GM18499 (cell line): ENCODE data around the gene NTSR1.

Experiments used
- ATAC-seq: cut with Tn5 transposase; IDR thresholded peaks from one replicate; pipeline ENCODE4 v1.9.1; 2021; ENCODE audit warnings: moderate number of reproducible peaks; ENCODE audit not compliant: insufficient read depth, unreplicated experiment

Gene NTSR1

GRCh38 chr20:62736407-62737071, 27.9 kb downstream of the NTSR1 start:
- no peak for ATAC-seq

GRCh38 chr20:62737271-62737811, 28.7 kb downstream of the NTSR1 start:
- no peak for ATAC-seq

GRCh38 chr20:62738025-62738881, 29.6 kb downstream of the NTSR1 start:
- no peak for ATAC-seq

GRCh38 chr20:62739067-62739466, 30.4 kb downstream of the NTSR1 start:
- no peak for ATAC-seq

- no peak for ATAC-seq
These were observed 31.1 kb downstream of the NTSR1 start for GRCh38 chr20:62739581-62740285.

GRCh38 chr20:62740286-62741141, 31.9 kb downstream of the NTSR1 start:
- ATAC-seq: peak; percentile 52

DNA sequence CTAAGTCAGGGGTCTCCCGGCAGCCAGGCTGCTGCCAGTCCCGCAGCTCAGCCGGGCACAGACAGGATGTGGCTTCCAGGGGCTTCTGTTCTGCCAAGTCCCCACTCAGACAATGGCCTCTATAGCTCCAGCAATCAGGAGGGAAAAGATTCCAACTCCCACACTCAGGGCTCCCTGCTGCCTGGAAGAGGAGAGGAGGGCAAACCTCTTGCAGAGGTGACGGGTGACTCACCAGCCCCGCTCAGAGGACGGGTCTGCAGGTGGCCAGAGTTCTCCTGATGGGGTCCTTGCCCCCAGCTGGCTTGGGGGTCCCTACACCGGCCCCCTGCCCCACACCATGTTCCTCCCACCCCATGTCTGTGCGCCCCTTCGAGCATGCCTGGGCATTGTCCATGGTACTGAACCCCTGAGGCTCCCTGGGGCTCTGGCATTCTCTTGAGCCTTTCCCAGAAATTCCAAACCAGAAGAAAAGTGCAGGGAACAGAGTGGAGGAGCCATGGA, 32.6 kb downstream of the NTSR1 start:
- no peak for ATAC-seq

- ATAC-seq: no peak
These were observed 33.3 kb downstream of the NTSR1 start for GRCh38 chr20:62741701-62742491.

GRCh38 chr20:62742550-62742949, 33.9 kb downstream of the NTSR1 start:
- no peak for ATAC-seq

- no peak for ATAC-seq
These were observed 34.5 kb downstream of the NTSR1 start for GRCh38 chr20:62742979-62743776.

DNA sequence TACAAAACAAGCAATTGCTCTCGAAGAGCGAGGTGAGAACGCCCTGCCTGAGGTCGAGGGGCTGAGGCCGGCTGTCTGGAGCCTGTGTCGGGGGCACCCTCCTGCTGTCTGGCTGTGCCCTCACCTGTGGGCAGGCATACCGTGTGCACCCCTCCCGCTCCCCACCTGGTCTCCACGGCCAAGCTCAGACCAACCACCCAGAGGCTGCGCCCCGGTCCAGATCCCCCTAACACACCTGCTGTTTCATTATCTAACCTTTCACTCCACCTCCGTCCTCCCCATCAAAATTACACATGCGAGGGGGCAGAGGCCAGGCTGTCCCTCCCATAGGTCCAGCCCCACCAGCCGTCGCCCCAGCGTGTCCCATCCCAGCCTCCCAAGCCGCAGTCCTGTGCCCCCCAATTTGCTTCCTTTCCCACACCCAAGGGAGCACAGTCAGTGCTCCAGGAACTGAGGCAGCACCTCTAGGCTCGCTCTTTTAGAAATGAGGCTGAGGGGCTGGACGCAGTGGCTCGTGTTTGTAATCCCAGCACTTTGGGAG, 35.2 kb downstream of the NTSR1 start:
- ATAC-seq: no peak

DNA sequence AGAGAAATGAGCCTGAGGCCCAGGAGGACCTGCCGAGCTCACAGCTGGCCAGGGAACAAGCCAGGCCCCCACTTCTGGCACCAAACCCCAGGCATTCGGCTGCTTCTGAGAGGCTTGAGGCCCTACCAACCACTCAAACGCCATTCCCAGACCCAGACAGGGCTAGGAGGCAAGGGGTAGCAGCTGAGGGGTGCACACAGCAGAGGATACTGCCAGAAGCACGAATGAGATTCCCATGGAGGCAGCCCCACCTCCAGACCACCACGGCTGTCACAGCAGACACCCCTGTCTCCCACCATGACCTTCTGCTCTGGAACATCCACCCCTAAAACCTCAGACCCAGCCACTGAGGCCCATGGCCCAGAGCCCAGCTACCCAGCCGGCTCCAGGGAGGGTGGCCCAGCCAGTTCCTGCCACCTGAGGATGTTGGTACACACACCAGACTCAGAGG, 36.1 kb downstream of the NTSR1 start:
- no peak for ATAC-seq

- no peak for ATAC-seq
These were observed 36.8 kb downstream of the NTSR1 start for GRCh38 chr20:62745279-62745951.

GRCh38 chr20:62745952-62746288, 37.3 kb downstream of the NTSR1 start:
- no peak for ATAC-seq

DNA sequence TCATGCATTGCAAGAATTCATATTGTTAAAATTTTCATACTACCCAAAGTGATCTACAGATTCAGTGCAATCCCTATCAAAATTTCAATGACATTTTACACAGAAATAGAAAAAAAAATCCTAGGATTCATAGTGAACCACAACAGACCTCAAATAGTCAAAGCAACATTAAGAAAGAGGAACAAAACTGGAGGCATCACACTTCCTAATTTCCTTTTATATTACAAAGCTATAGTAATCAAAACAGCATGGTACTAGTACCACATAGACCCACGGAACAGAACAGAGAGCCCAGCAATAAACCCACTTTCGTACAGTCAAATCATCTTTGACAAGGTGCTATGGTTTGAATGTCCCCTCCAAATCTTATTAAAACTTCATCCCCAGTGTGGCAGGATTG, 39.7 kb downstream of the NTSR1 start:
- ATAC-seq: no peak

DNA sequence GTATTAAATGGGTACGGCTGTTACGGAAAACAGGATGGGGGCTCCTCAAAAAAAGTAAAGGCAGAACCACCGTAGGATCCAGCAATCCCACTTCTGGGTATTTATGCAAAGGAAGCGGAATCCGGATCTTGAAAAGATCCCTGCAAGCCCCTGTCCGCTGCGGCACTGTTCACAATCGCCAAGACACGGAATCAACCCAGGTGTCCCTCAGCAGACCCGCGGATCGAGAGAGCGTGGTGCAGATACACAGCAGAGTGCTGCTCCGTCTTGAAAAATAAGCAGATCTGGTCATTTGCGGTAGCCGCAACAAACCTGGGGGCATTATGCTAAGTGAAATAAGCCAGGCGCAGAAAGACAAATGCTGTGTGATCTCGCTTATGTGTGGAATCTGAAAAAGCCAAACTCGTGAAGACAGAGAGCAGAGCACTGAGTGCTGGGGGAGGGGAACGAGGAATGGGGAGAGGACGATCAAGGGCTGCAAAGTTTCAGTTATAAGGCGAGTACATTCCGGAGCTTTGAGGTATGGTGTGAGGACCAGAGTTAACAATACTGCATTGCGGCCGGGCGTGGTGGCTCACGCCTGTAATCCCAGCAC, 41.3 kb downstream of the NTSR1 start:
- ATAC-seq: no peak

GRCh38 chr20:62751551-62752150, 43.0 kb downstream of the NTSR1 start:
- no peak for ATAC-seq
